Measurements from ENCODE around the gene MAPRE2. TPM values are rescaled to one million over a fixed set of nuclear protein-coding genes. Genes with fewer than 3 reads are reported as not detected.
"Not testable (repeated sequence)": the region's sequence is repeated elsewhere in the genome, so short reads cannot be mapped to it uniquely, and the experiment has no call there.

Gene MAPRE2
- total and polyA plus RNA-seq, 11 donors: 36.4 to 190 (median 137) TPM

- peak; percentile 58 to 85 (median 77) for TF ChIP-seq CTCF (IDR thresholded peaks at IDR 0.05)
- TF ChIP-seq POLR2A (IDR thresholded peaks at IDR 0.05): no peak
- Histone ChIP-seq H3K36me3 (peaks cover 0 to 46% (median 32%) of the 10 kb centered on the region in 9 donors), H3K27me3 (no peaks in the 10 kb centered on the region), H3K4me1 (peaks cover 0 to 13% (median 0%) of the 10 kb centered on the region in 12 donors), H3K27ac (peak overlapping the region in 1 of 12 donors; percentile 15), H3K4me3 (no peak overlapping the region), H3K9me3 (peaks cover 0 to 2% (median 0%) of the 10 kb centered on the region in 12 donors)
- WGBS, 4 donors: 45 to 57% (median 53%) methylated on average over 8 of the region's 8 CpGs
- DNase-seq: peak in 4 of 5 donors; percentile 42 to 56 (median 54)
- intact Hi-C loops (cut with DNase I): loop anchor here (1.0 to 10.0 kb wide), 12 partner anchors 99 to 279 kb away; partner anchors contain the start of gene MAPRE2 (in 5 of the 10)
- ATAC-seq: peak; percentile 76 to 94 (median 92)
These were observed 102.7 kb downstream of the MAPRE2 start for GRCh38 chr18:35143622-35144596.

GRCh38 chr18:35144698-35145097 lies 103.5 kb downstream of the MAPRE2 start:
- H3K27ac ChIP-seq: no peak overlapping the region
- H3K9me3 ChIP-seq: peaks cover 0 to 7% (median 0%) of the 10 kb centered on the region in 12 donors
- peaks cover 0 to 13% (median 0%) of the 10 kb centered on the region in 12 donors for H3K4me1 ChIP-seq
- no peaks in the 10 kb centered on the region for H3K27me3 ChIP-seq
- WGBS, 4 donors: 69 to 76% (median 72%) methylated on average over 4 of the region's 4 CpGs
- ATAC-seq (peak in 1 of 4 donors; percentile 53), DNase-seq (no peak)
- H3K36me3 ChIP-seq: peaks cover 0 to 39% (median 25%) of the 10 kb centered on the region in 9 donors
- intact Hi-C loops (cut with DNase I): loop anchor here (1.0 to 10.0 kb wide), 12 partner anchors 100 to 280 kb away; partner anchors contain the start of gene MAPRE2 (in 5 of the 10)
- no peak overlapping the region for H3K4me3 ChIP-seq
- TF ChIP-seq CTCF (IDR thresholded peaks at IDR 0.05) (no peak), POLR2A (IDR thresholded peaks at IDR 0.05) (no peak)

GRCh38 chr18:35150195-35150594 lies 109.0 kb downstream of the MAPRE2 start:
- H3K36me3 ChIP-seq; H3K9me3 ChIP-seq; ATAC-seq; H3K27me3 ChIP-seq; H3K4me3 ChIP-seq; intact Hi-C loops (cut with DNase I); DNase-seq; H3K27ac ChIP-seq: not testable (repeated sequence)
- peaks cover 0 to 12% (median under 1%) of the 10 kb centered on the region in 12 donors for H3K4me1 ChIP-seq
- 91 to 98% (median 93%) methylated on average over 3 of the region's 3 CpGs for WGBS, 4 donors

- intact Hi-C loops (cut with DNase I): no loop called here
- Histone ChIP-seq H3K9me3 (peaks cover 0 to 6% (median 0%) of the 10 kb centered on the region in 12 donors), H3K4me3 (no peak overlapping the region), H3K4me1 (peaks cover 0 to 19% (median 8%) of the 10 kb centered on the region in 12 donors), H3K27ac (no peak overlapping the region), H3K36me3 (no peaks in the 10 kb centered on the region), H3K27me3 (no peaks in the 10 kb centered on the region)
- DNase-seq (no peak), ATAC-seq (peak in 1 of 4 donors; percentile 12)
- 91 to 97% (median 92%) methylated on average over 12 of the region's 12 CpGs for WGBS, 4 donors
- TF ChIP-seq POLR2A (IDR thresholded peaks at IDR 0.05): no peak
- TF ChIP-seq CTCF (IDR thresholded peaks at IDR 0.05): no peak
These were observed 112.5 kb downstream of the MAPRE2 start for GRCh38 chr18:35153609-35154272.

Data from heart left ventricle (tissue), 16 donors.